Left kidney (tissue), 2 donors: ENCODE results near the gene NCOA5. TPM values are rescaled to one million over a fixed set of nuclear protein-coding genes. Genes with fewer than 3 reads are reported as not detected.

ENCODE experiments used
- DNase-seq: peaks from one replicate; pipeline ENCODE4 v3.0.0-alpha.2; 2013
- polyA plus RNA-seq: library from polyadenylated mRNA; unstranded; fragments of 120-200 nt; gene quantifications from one replicate; pipeline ENCODE4 v1.2.1, GENCODE V29; 2013; ENCODE audit not compliant: insufficient read length

The NCOA5 gene
- polyA plus RNA-seq, 1 donor: 62.3 TPM

DNA sequence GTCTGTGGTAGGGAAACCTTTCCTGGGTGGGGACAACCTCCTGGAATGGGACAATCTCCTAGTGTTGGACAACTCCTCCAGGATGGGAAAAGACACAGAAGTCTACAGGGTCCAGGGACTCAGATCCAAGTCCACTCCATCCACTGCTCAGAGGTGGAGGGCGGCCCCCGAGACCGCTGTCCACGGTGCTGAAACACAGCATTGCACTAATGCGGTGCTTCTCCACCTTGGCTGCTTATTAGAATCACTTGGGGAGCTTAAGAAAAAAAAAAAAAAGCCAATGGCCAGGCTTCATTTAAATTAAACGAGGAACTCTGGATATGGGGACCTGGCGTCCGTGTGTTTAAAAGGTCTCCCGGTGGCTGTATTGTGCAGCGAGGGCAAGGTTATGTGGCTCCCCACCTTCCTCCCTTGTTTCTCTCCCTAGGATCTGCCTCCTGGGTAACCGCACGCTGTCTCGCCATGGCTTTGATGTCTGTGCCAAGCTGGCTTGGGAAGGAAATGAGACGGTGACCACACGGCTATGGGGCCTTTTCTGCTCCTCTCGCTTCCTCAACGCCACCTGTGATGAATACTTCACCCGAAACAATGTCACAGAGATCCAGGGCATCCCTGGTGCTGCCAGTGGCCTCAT, 48.7 kb downstream of the NCOA5 start:
- peak; percentile 78 for DNase-seq

DNA sequence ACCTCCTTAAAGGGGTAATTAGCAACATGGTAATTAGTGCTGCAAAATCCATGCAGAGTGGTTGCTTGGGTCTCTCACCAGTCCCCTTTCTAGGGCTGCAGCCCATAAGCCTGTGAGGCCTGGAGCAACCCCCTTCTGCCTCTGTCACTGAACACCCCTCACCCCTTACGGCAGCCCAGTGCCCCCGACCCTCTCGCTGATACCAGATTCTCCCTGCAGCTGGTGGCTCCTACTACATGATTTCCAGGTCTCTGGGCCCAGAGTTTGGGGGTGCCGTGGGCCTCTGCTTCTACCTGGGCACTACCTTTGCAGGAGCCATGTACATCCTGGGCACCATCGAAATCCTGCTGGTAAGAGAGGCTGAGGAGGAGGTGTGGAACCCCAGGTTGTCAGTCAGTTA, 52.7 kb downstream of the NCOA5 start:
- DNase-seq: no peak

DNA sequence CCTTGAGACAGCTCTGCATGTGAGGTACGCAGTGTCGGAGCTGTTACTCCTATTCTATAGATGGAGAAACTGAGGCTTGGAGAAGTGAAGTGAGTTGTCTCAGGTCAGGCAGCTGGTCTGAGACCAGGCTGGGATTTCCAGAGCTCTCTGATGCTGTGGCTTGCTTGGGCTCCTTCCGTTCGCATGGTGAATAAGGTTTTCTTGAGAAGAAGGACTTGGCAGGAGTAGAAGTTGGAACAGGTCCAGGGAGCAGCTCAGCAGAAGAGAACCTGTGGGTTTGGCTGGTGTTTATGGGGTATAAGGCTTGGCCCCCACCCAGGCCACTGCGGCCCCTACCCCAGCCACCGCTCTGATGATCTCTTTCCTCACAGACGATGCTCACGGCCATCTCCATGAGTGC, 53.4 kb downstream of the NCOA5 start:
- DNase-seq: no peak

DNA sequence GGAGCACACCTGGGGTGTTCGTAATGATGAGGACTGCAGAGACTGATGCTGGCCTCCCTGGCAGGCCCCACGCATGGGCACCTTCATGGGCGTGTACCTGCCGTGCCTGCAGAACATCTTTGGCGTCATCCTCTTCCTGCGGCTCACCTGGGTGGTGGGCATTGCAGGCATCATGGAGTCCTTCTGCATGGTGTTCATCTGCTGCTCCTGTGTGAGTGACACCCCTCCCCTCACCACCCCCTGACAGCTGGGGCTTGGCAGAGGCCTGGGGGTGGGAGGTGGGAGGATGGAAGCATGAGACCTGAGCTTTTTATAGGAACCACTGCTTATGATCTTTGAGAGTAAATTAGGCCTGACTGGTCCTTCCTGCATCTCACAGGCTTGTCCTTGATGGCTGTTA, 54.0 kb downstream of the NCOA5 start:
- DNase-seq: no peak

DNA sequence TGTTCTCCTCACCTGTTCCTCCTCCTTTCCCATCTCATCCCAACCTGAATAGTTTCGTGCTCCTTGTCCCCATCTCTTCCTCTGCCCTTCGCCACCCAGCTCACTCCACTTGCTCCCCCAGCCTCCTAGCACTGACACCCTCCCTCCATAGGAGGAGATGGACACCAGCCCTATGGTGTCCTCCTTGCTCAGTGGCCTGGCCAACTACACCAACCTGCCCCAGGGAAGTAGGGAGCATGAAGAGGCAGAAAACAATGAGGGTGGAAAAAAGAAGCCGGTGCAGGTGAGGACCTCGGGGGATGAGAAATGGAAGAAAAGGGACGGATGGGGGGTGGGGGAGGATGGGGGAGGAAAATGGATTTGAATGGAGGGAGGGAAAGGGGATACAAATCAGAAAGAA, 54.5 kb downstream of the NCOA5 start:
- DNase-seq: no peak

DNA sequence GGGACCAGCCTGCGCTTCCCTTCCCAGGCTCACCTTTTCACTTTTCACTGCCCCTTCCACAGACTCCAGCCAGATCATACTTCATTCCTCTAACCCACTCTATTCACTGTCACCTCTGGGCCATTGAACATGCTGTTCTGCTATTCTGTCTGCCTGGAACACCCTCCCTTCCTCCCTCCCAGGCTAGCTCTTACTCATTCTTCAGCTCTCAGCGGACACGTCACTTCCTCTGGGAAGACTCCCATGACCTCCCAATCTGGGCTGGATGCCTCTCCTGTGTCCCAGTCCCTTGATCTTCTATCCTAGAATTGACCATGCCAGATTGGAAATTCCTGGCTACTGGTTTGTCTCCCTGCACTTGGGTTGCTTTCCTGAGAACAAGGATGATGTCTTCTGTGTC, 55.7 kb downstream of the NCOA5 start:
- no peak for DNase-seq

DNA sequence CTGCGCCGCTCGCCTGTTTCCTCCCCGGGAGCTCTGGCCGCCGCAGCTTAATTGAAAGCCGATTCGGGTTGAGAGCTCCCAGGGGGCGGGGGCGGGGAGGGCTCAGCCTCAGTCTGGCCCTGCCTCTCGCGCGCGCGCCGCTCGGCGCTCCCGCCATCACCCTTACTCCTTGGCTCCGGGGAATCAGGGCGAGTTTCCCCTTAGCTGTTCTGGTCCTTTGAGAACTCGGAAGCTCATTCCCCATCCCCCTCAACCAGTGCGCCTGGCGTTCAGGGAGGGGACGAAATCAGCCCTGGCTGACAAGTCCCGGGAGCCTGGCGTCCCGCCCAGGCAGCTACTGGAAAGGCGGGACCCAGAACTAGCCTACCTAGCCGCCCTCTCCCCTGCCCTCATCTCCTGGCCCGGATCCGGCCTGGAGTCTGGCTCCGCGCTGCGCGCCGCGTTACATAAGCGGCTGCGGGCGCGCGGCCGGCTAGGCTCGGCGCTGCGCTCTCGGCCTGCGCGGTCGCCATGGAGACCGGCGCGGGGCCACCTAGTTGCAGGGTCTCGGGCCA, 58.0 kb downstream of the NCOA5 start:
- no peak for DNase-seq

DNA sequence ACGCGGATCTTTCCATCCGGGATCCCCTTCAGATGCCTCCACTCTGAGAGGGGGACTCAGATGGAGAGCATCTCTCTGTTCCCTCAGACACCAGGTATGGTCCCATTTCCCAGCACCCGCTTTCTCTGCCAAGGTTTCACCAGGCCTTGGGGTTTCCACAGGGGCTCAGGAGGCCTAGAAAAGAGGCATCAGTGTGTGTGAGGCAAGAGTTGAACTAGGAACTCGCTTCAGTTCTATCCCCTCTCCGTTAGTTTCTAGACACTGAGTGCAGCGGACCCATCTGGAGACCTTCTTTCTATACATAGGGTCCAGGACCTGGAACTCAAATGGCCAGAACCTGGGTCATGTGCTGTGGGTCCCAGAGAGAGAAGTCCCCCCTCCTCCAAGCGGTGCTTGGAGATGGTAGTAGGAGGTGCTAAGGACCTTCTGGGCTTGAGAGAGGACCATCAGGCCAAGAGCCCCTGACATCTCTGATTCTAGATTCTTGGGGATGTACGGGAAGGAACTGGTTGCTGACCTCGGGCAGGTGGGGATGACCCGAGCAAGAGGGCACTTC, 58.7 kb downstream of the NCOA5 start:
- DNase-seq: no peak

DNA sequence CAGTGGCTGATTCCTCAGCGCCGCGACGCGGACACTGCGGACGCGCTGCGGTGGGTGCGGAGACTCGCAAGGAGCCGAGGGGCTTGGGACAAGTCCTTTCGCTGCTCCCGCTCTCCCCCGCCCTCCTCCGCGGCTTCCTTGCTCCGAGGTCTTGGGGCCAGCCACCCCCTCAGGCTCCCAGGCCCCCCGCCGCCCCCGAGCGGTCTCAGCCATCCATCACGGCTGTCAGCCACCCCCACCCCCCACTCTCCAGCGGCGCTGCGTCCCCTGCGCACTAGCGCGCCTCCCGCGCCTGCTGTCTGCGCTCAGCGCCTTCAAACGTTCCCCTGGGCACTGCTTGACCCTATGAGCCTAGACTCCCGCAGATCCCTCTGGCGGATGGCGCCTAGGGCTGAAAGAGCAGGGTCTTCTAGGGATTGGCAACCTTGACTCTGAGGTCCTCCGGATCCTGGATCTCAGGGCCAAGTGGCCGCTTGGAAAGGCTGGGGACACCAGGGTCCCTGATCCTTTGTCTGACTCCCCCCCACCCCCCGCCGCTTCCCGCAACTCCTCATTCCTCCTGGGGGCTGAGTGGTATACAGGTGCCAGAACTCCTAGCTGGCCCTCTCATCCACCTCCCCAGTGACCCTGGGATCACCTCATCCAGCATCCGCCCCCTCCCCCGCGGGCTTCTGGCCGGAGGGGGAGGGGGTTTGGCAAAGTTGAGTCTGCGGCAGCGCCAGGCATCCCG, 59.3 kb downstream of the NCOA5 start:
- DNase-seq: no peak

DNA sequence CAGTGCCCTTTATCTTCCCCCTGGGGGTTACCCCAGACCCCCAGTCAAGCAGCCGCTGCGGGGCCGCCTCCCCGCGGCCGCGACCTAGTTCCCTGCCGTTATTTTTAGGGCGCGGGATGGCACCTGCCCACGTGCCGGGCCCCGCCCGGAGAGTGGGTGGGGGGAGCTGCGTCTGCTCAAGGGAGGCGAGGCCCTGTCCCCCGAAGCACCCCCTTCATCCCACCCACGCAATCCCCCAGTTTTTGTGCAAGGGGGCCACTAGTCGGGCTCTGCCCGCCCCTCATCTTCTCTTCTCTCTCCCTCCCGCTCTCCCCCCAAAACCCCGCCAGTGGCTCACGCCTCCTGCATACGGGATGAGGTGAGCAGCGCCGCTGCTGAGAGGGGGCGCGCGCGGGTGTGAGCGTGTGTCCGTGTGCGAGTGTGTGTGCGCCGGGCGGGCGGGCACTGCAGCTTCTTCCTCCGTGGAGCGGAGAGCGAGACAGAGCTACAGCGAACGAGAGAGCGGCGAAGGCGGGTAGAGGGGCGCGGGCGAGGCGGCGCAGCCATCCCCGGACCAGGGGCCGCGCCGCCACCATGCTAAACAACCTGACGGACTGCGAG, 60.9 kb downstream of the NCOA5 start, which contains the start of gene SLC12A5:
SLC12A5 (plus strand) TSS at position 444 of the 600 bp plus-strand sequence; CDS start at position 574, 130 bp downstream.
- DNase-seq: no peak

DNA sequence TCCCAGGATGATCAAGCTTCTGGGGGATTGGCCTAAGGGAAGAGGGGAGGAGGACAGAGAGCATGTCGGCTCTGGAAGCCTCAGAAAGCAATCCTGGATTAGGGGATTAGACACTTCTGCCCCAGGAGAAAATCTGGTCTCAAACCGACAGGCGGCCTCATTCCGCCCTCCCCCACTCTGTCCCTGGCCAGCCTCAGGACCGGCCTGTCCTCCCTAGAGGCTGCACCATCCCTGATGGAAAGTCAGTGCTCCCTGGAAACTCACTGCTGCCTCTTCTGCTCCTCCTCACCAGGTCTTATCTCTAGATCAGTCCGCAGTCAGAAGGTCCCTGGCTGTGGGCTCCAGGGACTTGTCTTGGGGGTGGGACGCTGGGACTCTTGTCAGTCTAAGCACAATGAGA, 61.7 kb downstream of the NCOA5 start:
- no peak for DNase-seq

DNA sequence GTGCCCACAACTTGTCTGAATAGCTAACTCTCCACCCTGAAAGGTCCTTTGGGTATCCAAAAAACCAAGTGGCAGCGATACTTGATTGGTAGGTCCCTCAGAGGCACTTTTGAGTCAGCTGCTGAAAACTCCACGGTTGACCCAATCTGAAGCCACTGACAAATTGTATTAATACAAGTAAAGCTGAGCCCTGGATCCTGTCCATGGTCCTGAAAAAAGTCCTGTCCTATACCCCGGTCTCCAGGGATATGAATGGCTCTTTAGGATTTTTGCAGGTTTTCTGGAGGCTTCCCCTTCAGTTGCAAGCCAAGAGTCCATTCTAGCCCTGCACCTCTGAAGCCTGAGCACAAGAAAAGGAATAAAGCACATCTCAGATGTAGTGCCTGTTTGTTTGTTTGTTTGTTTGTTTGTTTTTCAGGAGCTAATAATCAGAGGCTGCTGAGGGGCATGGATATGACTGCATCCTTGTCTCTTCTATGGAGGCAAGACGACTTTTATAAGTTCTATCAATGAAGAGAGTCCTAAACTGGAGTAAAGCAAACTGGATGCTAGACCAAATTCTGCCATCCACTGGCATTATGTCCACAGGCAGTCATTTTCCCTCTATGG, 62.4 kb downstream of the NCOA5 start:
- peak; percentile 75 for DNase-seq

DNA sequence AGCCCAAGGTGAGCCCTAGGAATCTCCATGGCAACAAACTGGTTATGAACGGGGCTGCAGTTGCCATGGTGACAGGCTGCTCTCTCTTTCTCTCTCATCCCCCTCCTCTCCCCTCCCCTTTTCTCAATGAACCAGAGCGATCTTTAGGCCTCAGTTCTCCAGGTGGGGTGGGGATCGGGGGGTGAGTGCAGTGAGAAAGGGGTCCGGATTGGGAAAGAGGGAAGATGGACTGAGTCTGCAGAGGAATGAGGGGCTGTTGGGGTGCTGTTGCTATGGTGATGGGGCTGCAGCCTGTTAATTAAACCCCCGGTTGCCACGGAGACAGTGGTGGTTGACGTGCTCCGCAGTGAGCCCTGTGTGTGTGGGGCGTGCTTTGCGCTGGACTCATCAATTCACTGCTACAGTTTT, 64.4 kb downstream of the NCOA5 start:
- DNase-seq: no peak

DNA sequence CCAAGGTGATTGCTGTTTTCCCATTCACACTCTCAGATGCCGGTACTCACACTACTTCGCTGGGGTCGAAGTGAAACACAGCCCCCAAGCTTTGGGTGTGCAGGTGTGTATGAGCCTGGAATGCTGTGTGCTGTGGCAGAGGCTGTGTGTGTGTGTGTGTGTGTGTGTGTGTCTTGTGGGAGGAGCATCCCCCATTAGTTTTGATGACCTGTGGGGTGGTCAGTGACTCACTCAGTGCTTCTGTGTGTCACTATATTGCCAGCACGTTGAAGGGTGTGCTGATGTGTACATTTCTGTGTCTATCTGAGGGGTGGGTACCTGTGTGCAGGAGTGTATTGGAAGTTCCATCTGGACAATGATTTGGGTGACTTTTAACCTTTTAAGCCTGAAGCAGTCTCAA, 65.8 kb downstream of the NCOA5 start:
- no peak for DNase-seq

DNA sequence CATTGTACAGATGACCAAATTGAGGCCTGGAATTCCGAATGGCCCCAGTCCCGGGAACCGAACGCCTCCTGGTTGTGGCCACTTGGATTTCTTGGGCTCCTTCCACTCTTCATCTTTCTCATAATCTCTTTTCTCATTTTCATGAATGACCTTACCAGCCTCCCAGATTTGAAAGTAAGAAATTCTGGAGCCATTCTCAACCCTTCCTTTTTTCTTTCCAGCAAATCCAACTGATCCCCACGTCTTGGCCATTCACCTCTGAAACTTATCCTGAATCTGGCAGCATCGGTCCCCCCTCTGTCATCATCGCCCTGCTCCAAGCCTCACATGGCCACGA, 66.6 kb downstream of the NCOA5 start:
- DNase-seq: no peak

DNA sequence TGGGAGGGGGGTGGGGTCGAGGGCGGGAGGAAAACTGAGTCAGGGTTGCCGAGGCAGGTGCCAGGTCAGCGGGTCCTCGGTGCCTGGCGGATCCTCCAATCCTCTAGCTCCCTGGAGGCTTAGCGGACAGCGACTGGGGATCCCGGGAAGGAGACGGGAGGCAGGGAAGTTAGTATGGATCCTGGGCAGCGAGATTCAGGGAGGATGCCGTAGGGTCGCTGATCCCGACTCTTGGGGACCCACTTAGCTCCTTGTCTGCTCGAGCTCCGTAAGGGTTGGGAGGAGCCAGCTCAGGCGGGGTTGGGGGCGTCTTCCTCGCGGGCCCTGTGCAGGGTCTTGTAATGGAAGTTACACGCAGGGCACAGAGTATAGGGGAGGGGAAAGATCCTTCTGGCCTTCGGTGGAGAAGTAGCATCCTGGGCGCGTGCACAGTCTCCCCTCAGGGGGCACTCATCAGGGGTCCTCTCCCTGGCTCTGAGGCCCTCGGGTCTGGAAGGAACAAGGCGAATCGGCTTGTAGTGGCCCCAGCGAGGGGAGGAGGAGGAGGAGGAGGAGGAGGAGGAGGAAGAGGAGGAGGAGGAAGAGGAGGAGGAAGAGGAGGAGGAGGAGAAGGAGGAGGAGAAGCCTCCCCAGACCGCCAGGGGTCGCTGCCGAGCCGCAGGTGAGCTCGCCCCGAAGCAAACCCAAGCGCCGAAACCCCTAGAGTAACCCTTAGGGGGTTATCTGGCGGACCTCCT, 67.2 kb downstream of the NCOA5 start:
- DNase-seq: no peak

DNA sequence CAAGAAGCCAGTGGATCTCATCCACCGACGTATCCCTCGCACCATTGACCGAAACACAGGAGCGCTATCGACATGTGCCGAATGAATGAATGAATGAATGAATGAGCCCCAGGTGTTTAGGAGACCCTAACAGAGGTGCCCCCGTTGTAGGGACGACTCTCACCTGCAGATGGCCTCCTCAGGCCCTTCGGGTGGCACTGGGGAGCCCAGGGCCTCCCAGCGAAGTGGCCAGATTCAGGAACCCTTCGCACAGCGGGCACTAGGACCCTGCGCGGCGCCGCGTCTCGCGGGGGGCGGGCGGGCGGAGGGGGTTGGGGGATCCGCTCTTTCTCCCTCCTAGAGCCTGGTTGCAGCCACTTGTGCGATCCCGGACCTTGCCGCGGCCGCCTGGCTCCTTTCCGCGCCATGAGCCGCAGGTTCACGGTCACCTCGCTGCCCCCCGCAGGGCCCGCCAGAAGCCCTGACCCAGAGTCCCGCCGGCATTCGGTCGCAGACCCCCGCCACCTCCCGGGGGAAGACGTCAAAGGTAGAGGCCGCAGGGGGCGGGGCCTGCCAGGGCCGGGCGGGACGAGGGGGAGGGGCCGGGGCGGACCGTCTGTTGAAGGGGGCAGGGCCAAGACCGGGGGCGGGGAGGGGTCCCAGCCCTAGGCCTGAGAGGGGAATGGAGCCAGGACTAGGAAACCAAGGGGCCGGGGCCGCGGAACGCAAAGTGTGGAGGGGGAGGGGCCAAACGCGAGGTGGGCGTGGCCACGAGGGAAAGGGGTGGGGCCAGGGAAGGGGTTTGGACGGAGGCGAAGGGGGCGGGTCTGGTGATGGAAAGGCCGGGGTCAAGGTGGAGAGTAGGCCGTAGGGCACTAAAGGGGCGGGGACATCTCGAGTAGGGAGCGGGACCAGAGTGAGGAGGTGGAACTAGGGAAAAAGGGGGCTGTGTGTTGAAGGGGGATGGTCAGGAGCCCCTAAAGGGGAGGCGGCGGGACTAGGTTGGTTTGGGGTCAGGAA, 68.1 kb downstream of the NCOA5 start:
- DNase-seq: no peak

DNA sequence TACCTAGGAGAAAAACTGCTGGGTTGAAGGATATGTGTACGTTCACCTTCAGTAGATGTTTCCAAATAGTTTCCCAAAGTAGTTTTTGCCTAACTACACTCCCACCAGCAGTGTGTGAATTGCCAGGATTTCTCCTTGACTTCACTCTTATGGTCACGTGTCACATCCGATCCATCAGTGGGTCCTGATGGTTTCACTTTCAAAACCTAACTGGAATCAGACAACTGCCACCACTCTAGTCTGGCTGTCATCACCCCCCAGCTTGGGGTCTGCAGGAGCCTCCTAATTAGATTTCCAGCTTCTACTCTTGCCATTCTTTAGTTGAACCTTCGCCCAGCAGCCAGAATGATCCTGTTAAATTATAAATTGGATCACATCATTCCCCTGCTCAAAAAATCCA, 69.2 kb downstream of the NCOA5 start:
- DNase-seq: no peak

DNA sequence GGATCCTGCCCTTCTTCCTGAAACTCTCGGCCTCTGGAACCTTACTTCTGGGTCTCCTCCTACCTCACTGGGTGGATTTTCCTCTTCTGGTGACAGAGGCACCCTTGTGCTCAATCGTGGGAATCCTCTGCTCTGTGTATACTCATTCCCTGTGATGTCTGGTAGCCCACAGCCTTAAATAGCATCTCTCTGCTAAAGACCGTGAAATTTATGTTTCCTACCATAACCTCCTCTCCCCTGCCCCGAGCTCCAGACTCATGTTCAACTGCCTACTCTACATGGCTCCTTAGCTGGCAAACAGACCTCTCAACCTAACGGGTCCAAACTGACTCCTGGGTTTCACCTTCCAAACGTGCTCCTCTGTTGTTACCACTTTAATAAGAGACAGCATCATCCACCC, 71.2 kb downstream of the NCOA5 start:
- DNase-seq: no peak

DNA sequence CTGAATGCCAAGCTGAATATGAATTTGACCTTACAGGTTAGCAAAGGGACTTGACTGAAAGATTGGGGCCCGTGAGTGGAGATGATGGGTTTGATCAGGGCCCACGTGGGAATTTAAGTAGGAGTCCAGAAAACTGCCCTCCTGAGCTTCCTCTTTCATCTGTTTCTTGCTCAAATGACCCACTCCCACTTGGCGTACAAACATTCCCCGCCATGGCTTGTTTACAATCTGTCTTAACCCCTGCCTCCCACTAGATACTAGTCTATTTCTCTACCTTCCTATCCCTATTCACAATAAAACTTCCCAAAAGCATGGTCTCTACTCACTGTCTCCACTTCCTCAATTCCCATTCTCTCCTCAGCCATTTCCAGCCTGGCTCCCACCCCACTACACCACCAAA, 71.7 kb downstream of the NCOA5 start:
- no peak for DNase-seq

DNA sequence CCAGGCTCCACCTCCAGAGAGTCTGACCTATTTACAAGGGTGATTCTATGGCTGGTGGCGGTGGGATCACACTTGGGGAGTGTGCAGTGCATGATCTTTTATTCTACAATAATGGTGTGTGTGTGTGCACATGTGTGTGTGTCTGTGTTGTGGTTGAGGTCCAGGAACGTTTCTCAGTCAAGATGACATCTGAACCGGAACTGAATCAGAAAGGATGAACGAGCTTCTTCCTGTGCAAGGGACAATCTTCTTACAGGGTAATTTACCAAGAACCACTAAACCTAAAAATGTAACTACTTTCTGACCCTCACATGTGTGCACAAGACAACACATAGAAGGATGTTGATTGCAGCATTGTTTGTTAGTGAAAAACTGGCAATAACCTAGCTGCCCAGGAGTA, 72.5 kb downstream of the NCOA5 start:
- no peak for DNase-seq
